Colonic mucosa (tissue), 4 donors: ENCODE measurements around the gene TACC2. TPM values are rescaled to one million over a fixed set of nuclear protein-coding genes. Genes with fewer than 3 reads are reported as not detected.

ENCODE experiments used
- DNase-seq: peaks from one replicate; pipeline ENCODE4 v3.0.0-alpha.2; 2020
- H3K27ac ChIP-seq: fragments of 200-600 bp; one replicate; pipeline ENCODE4 v1.8.0; 2021
- H3K27me3 ChIP-seq: fragments of 200-600 bp; one replicate; pipeline ENCODE4 v1.8.0; 2021
- H3K36me3 ChIP-seq: fragments of 200-600 bp; one replicate; pipeline ENCODE4 v1.8.0; 2021
- H3K4me1 ChIP-seq: fragments of 200-600 bp; one replicate; pipeline ENCODE4 v1.8.0; 2021; ENCODE audit warnings: mild to moderate bottlenecking
- H3K4me3 ChIP-seq: fragments of 200-600 bp; one replicate; pipeline ENCODE4 v1.8.0; 2021
- H3K9ac ChIP-seq, 2 donors: one replicate each; pipeline ENCODE4 v1.7.0; 2013; ENCODE audit warnings: control low read depth in 2 of 2, low read depth in 2 of 2, low read length in 2 of 2
- H3K9me3 ChIP-seq: fragments of 200-600 bp; one replicate; pipeline ENCODE4 v1.8.0; 2021
- intact Hi-C: fragments of 100-400 bp; cut with DNase I; formaldehyde crosslinking; loops from one replicate; pipeline ENCODE4 v1.14.1; 2022
- total RNA-seq, 2 donors: library from RNA; stranded (reverse); fragmentation: NEBNext Ultra II Directional in 1 of 2; extraction: Animal tissue kit (Norgen Biotek cat#: 25700) in 1 of 2; gene quantifications; one replicate each; pipeline ENCODE4 v1.2.1, GENCODE V29; 2021
- TF ChIP-seq, protein P1 (sequence below): fragments of 200-600 bp; IDR thresholded peaks from one replicate; pipeline ENCODE4 v1.8.0; 2022; ENCODE audit warnings: antibody characterized with exemption, mild to moderate bottlenecking
- donor health status: healthy.
- donor health status: DM: no; HTN: no; CAD: no.
- donor health status: DM: no; HTN: no; CAD: no.

TACC2 gene
- total RNA-seq, 2 donors from 2014 or later, result 90.0 to 93.2 TPM

DNA sequence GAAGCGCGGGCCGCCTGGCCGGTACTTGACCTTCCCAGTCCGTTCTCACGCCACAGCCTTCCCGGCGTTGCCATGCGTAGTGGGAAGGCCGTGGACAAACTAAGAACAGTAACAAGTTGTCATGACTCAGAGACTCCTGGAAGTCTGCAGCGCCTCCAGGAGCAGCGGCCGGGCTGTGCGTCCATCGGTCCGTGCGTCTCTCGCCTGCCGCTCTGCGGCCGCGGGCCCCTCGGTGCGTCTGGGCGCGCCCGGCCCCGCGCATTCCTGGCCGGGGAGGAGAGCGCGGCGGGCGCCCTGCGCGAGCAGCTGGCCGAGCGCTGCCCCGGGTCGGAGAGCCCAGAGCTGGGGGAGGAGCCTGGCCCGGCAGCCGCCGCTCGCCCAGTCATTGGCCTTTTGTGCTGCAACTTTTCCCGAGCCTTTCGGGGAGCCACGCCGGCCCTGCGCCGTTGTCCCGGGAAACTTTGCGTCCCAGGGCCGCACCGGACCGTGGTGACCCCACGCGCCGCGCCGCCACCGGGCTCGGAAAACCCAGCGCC lies 123.7 kb downstream of the TACC2 start:
- Histone ChIP-seq H3K36me3 (no peaks in the 10 kb centered on the region), H3K27ac (peak overlapping the region; percentile 99), H3K4me3 (peak overlapping the region; percentile 84), H3K4me1 (no peaks in the 10 kb centered on the region), H3K27me3 (no peaks in the 10 kb centered on the region), H3K9me3 (no peaks in the 10 kb centered on the region), H3K9ac (peak overlapping the region; percentile 57 to 91)
- peak; percentile 80 for DNase-seq
- TF ChIP-seq, protein P1, sequence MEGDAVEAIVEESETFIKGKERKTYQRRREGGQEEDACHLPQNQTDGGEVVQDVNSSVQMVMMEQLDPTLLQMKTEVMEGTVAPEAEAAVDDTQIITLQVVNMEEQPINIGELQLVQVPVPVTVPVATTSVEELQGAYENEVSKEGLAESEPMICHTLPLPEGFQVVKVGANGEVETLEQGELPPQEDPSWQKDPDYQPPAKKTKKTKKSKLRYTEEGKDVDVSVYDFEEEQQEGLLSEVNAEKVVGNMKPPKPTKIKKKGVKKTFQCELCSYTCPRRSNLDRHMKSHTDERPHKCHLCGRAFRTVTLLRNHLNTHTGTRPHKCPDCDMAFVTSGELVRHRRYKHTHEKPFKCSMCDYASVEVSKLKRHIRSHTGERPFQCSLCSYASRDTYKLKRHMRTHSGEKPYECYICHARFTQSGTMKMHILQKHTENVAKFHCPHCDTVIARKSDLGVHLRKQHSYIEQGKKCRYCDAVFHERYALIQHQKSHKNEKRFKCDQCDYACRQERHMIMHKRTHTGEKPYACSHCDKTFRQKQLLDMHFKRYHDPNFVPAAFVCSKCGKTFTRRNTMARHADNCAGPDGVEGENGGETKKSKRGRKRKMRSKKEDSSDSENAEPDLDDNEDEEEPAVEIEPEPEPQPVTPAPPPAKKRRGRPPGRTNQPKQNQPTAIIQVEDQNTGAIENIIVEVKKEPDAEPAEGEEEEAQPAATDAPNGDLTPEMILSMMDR, result peak; percentile 13
- intact Hi-C loops, result loop anchor here (2.0 kb wide), 1 partner anchor 58 kb away; no protein-coding TSS in a partner anchor

DNA sequence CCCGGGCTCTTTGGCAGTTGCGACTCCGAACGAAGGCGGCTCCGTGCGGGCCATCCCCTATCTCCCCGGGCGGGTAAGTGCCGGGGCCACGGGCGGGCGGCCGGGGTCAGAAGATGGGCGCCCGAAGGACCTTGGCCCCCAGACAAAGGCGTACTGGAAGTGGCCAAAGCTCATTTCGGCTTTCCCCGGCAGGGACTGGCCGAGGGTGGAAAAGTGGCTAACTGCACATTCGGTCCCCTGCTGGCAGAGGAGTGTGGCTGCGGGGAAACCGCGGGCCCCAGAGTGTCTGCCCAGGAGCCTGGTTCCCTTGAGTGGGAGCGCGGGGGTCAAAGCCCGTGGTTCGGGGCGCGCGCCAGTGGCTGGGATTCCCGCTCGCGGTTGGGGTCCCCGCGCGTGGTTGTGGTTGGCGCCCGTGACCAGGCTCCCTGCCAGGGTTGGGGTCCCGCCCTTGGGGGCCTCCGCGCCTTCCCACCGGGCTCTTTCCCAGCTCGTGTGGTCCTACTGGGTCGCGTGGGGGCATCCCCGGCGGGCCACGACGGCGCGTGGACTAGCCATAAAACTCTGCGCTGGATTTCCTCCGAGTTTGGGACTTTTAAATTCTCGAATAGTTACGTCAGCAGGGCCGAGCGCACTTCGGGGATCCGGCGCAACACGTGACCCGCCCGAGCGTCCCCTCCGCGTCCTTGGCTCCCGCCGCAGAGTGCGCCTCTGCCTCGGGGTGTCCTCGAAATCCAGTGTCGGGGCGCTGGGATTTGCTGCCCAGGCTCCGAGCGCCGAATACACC lies 124.4 kb downstream of the TACC2 start:
- Histone ChIP-seq H3K36me3 (no peaks in the 10 kb centered on the region), H3K9ac (peak overlapping the region; percentile 57 to 91), H3K27me3 (no peaks in the 10 kb centered on the region), H3K4me3 (peak overlapping the region; percentile 84), H3K27ac (peak overlapping the region; percentile 99), H3K9me3 (no peaks in the 10 kb centered on the region), H3K4me1 (no peaks in the 10 kb centered on the region)
- TF ChIP-seq, protein P1, result peak; percentile 42
- intact Hi-C loops, result loop anchor here (2.0 kb wide), 1 partner anchor 59 kb away; no protein-coding TSS in a partner anchor
- DNase-seq, result peak; percentile 77

DNA sequence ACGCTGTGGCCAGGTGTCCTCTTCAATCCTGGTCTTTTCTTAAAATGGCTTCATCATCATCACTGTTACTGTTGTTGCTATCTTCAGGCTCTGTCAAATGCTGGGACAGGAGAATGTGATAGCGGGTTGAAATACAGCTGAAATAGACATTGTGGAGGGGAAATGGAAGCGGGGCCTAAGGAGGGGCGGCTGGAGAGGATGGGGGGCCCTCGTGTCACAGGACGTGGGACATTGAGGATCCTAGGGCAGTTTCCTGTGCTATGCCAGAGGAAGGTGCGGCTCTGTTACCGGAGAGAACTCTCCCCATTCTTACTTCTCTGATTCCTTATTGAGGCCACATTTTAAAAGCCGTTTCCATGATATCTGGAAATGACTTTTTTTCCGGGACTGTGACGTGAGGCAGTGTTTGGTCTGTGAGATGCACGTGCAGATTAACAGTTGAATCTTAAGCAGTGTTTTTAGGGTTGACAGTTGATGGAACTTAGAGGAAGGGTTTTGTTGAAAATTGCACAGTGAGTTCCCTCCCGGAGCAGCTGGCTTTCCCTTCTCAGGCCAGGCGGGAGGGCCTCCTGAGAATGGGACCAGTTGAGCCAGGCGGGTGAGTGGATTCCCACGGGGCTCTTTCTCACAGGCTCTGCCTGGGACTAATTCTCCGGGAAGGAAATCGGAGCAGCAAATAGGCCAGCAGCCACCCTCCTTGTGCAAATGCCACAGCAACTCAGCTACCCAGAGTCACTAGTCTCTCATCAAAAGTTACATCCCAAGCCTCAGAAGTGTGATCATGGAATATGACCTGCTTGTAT lies 125.2 kb downstream of the TACC2 start:
- DNase-seq, result peak; percentile 29
- intact Hi-C loops, result loop anchor here (2.0 kb wide), 1 partner anchor 59 kb away; no protein-coding TSS in a partner anchor
- Histone ChIP-seq H3K9ac (peak overlapping the region; percentile 57 to 91), H3K27ac (peak overlapping the region; percentile 99), H3K36me3 (no peaks in the 10 kb centered on the region), H3K27me3 (no peaks in the 10 kb centered on the region), H3K4me1 (no peaks in the 10 kb centered on the region), H3K4me3 (peak overlapping the region; percentile 84), H3K9me3 (no peaks in the 10 kb centered on the region)
- TF ChIP-seq, protein P1, result no peak

DNA sequence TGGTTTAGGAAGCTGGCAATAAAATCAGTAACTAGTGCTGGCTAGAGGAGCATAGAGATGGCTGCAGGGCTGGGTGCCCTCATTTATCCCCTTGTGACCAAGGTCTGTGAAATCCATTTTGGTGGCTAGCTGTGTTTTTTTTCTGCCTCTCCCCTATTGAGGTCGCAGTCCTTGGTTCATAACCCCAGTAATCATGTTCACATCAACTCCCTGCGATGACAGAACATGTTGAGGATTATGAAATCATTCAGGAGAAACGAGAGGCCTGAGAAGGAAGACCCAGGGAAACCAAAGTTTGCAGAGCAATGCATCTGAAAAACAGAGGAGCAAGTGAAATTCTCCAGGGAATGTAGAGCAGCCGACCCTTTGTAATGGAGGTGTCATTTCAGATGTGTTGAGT lies 126.9 kb downstream of the TACC2 start:
- Histone ChIP-seq H3K9me3 (no peaks in the 10 kb centered on the region), H3K27ac (no peak overlapping the region), H3K9ac (no peak overlapping the region), H3K27me3 (no peaks in the 10 kb centered on the region), H3K4me1 (no peaks in the 10 kb centered on the region), H3K4me3 (no peak overlapping the region), H3K36me3 (no peaks in the 10 kb centered on the region)
- DNase-seq, result no peak
- intact Hi-C loops, result no loop called here
- TF ChIP-seq, protein P1, result no peak

DNA sequence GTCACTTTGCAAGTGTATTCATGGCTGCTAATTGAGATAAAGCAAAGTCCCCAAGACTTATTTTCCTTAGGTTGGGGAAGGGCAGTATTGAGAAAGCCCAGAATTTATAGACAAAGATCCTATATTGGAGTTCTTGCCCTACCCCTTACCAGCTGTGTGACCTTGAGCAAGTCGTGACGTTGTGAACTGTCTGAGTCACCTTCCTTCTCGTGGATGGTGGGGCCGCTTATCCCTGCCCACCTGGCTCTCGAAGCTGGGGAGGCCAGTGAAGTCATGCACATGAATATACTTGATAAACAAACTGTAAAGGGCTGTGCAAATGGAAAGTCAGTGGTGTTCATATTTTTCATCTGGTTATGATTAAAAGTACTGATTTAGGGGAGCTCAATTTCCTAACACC lies 127.4 kb downstream of the TACC2 start:
- intact Hi-C loops, result no loop called here
- no peaks in the 10 kb centered on the region for H3K27me3 ChIP-seq
- DNase-seq, result no peak
- H3K27ac ChIP-seq, result no peak overlapping the region
- no peak overlapping the region for H3K9ac ChIP-seq
- H3K4me1 ChIP-seq, result no peaks in the 10 kb centered on the region
- no peak overlapping the region for H3K4me3 ChIP-seq
- no peaks in the 10 kb centered on the region for H3K36me3 ChIP-seq
- no peaks in the 10 kb centered on the region for H3K9me3 ChIP-seq
- TF ChIP-seq, protein P1, result no peak
